CD4-positive, CD25-positive, alpha-beta regulatory T cell (primary cell): Measurements from ENCODE around the gene IL9. TPM values are rescaled to one million over a fixed set of nuclear protein-coding genes. Genes with fewer than 3 reads are reported as not detected.
A peak's percentile ranks its signal among the peaks of the same experiment; 100 is the strongest.

ENCODE experiments used
- ATAC-seq, 2 donors: fragments of 150-1000 bp; cut with Tn5 transposase; one replicate each; pipeline ENCODE4 v1.10.0; 2021; ENCODE audit warnings: low read depth in 2 of 2, moderate number of reproducible peaks in 2 of 2, moderate library complexity in 1 of 2
- DNase-seq, 3 donors: peaks; one replicate each; pipeline versions ENCODE4 v3.0.0 to v3.0.0-alpha.2; 2012 to 2022; ENCODE audit warnings: mixed read lengths in 1 of 3
- H3K27ac ChIP-seq: one replicate; pipeline ENCODE4 v1.7.0; 2013; ENCODE audit warnings: mild to moderate bottlenecking, low read length; ENCODE audit not compliant: insufficient read depth, poor library complexity, severe bottlenecking
- H3K27me3 ChIP-seq: one replicate; pipeline ENCODE4 v1.7.0; 2013; ENCODE audit warnings: low read length; ENCODE audit not compliant: control insufficient read depth, insufficient read depth
- H3K36me3 ChIP-seq: one replicate; pipeline ENCODE4 v1.7.0; 2013; ENCODE audit warnings: mild to moderate bottlenecking, low read length, moderate library complexity; ENCODE audit not compliant: control insufficient read depth, insufficient read depth
- H3K4me1 ChIP-seq: 2 replicates; pipeline ENCODE4 v1.7.0; 2013; ENCODE audit warnings: mild to moderate bottlenecking, low read length; ENCODE audit not compliant: insufficient read depth, control insufficient read depth, poor library complexity, severe bottlenecking
- H3K4me3 ChIP-seq: one replicate; pipeline ENCODE4 v1.7.0; 2013; ENCODE audit warnings: low read depth, mild to moderate bottlenecking, low read length, moderate library complexity
- H3K9me3 ChIP-seq, 2 experiments: 1 replicate in 1 of 2; 2 replicates in 1 of 2; pipeline ENCODE4 v1.7.0; 2013; ENCODE audit warnings: low read length in 2 of 2, mild to moderate bottlenecking in 1 of 2, moderate library complexity in 1 of 2; ENCODE audit not compliant: control insufficient read depth in 2 of 2
- H3K27ac Mint-ChIP-seq, 3 donors: one replicate each; pipeline ENCODE4 v1.8.0; 2020 to 2022; ENCODE audit warnings: mild to moderate bottlenecking in 3 of 3, mixed read lengths in 3 of 3, moderate library complexity in 2 of 3
- H3K27me3 Mint-ChIP-seq: one replicate; pipeline ENCODE4 v1.8.0; 2022; ENCODE audit warnings: mild to moderate bottlenecking, mixed read lengths
- H3K36me3 Mint-ChIP-seq: one replicate; pipeline ENCODE4 v1.8.0; 2020; ENCODE audit warnings: mixed read lengths
- H3K4me1 Mint-ChIP-seq, 4 donors: one replicate each; pipeline ENCODE4 v1.8.0; 2020 to 2022; ENCODE audit warnings: mixed read lengths in 4 of 4, mild to moderate bottlenecking in 1 of 4
- H3K4me3 Mint-ChIP-seq, 4 donors: one replicate each; pipeline ENCODE4 v1.8.0; 2020 to 2022; ENCODE audit warnings: mild to moderate bottlenecking in 4 of 4, mixed read lengths in 4 of 4, moderate library complexity in 3 of 4
- H3K9me3 Mint-ChIP-seq, 7 donors: one replicate each; pipeline ENCODE4 v1.8.0; 2020 to 2022; ENCODE audit warnings: mixed read lengths in 7 of 7, mild to moderate bottlenecking in 3 of 7, moderate library complexity in 2 of 7
- polyA plus RNA-seq, 4 donors: library from polyadenylated mRNA; unstranded; fragments of 300-500 nt; fragmentation: Illumina TruSeq; gene quantifications; one replicate each; pipeline ENCODE4 v1.2.3, GENCODE V29; 2021
- total RNA-seq: library from RNA; stranded (reverse); gene quantifications from one replicate; pipeline ENCODE4 v1.2.3, GENCODE V29; 2022

The IL9 gene
- total and polyA plus RNA-seq, 5 donors from 2014 or later: not detected

DNA sequence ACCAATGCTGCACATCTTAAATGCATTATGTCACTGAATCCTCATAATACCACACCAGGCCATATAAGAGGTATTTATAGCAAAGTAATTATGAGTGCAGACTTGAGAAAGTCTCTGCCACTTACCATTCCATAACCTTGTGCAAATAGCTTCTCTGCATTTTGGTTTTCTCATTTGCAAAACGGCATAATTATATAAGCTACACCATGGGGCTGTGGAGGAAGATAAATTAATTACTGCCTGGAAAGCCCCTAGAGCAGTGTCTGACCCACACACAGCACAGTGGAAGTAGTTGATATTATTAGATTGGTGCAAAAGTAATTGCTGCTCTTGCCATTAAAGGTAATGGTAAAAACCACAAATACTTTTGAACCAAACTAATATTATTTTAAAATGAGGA is 9.5 kb upstream of the IL9 start:
- Mint-ChIP-seq H3K27me3 (peaks cover 38% of the 10 kb centered on the region), H3K27ac (no peak overlapping the region), H3K4me1 (no peaks in the 10 kb centered on the region), H3K36me3 (no peaks in the 10 kb centered on the region), H3K9me3 (peaks cover 0 to 4% (median 0%) of the 10 kb centered on the region in 7 donors), H3K4me3 (no peak overlapping the region)
- Histone ChIP-seq H3K4me1 (no peaks in the 10 kb centered on the region), H3K27me3 (peaks cover 18% of the 10 kb centered on the region), H3K4me3 (no peak overlapping the region), H3K9me3 (no peaks in the 10 kb centered on the region), H3K36me3 (no peaks in the 10 kb centered on the region), H3K27ac (no peak overlapping the region)
- DNase-seq (no peak), ATAC-seq (no peak)

GRCh38 chr5:135901633-135902032 is 6.0 kb upstream of the IL9 start:
- Histone ChIP-seq H3K27me3 (peaks cover 17% of the 10 kb centered on the region), H3K9me3 (no peaks in the 10 kb centered on the region), H3K27ac (no peak overlapping the region), H3K4me3 (no peak overlapping the region), H3K36me3 (no peaks in the 10 kb centered on the region), H3K4me1 (no peaks in the 10 kb centered on the region)
- Mint-ChIP-seq H3K4me3 (no peak overlapping the region), H3K36me3 (no peaks in the 10 kb centered on the region), H3K9me3 (peaks cover 0 to 3% (median 0%) of the 10 kb centered on the region in 7 donors), H3K4me1 (no peaks in the 10 kb centered on the region), H3K27ac (peak overlapping the region in 1 of 3 donors; percentile 3), H3K27me3 (peaks cover 36% of the 10 kb centered on the region)
- no peak for ATAC-seq
- DNase-seq: no peak

GRCh38 chr5:135900276-135900675 is 4.6 kb upstream of the IL9 start:
- no peak overlapping the region for H3K4me3 ChIP-seq
- peaks cover 0 to 2% (median 0%) of the 10 kb centered on the region in 7 donors for H3K9me3 Mint-ChIP-seq
- H3K4me1 ChIP-seq: no peaks in the 10 kb centered on the region
- ATAC-seq: no peak
- peaks cover 33% of the 10 kb centered on the region for H3K27me3 Mint-ChIP-seq
- H3K36me3 Mint-ChIP-seq: no peaks in the 10 kb centered on the region
- no peak for DNase-seq
- no peaks in the 10 kb centered on the region for H3K9me3 ChIP-seq
- H3K27me3 ChIP-seq: peaks cover 19% of the 10 kb centered on the region
- no peak overlapping the region for H3K27ac ChIP-seq
- H3K36me3 ChIP-seq: no peaks in the 10 kb centered on the region
- H3K4me3 Mint-ChIP-seq: no peak overlapping the region
- no peaks in the 10 kb centered on the region for H3K4me1 Mint-ChIP-seq
- H3K27ac Mint-ChIP-seq: no peak overlapping the region

GRCh38 chr5:135898651-135899050 is 3.0 kb upstream of the IL9 start:
- DNase-seq (no peak), ATAC-seq (no peak)
- Histone ChIP-seq H3K4me3 (no peak overlapping the region), H3K27me3 (peaks cover 19% of the 10 kb centered on the region), H3K27ac (no peak overlapping the region), H3K4me1 (no peaks in the 10 kb centered on the region), H3K36me3 (no peaks in the 10 kb centered on the region), H3K9me3 (no peaks in the 10 kb centered on the region)
- H3K27me3 Mint-ChIP-seq: peaks cover 27% of the 10 kb centered on the region
- H3K27ac Mint-ChIP-seq: no peak overlapping the region
- H3K9me3 Mint-ChIP-seq: no peaks in the 10 kb centered on the region
- H3K4me1 Mint-ChIP-seq: no peaks in the 10 kb centered on the region
- H3K4me3 Mint-ChIP-seq: no peak overlapping the region
- no peaks in the 10 kb centered on the region for H3K36me3 Mint-ChIP-seq

DNA sequence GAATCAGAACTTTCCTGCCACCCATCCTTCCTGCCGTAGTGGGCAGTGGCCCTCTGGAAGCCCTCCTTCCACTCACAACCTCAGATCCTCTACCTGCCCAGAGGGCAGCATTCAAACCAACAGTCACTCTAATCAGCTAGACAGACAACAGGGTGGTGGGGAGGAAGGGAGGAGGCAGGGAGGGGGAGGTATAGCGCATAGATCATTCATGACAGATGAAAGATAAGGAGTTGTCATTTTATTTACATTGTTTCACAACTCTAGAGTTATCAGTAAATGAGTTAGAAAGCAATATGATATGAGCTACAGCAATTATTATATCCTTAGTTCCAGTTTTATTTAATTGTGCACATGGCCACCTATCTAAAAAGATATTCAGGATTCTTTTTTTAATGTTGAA is 852 bp downstream of the IL9 start:
- Histone ChIP-seq H3K27me3 (peaks cover 6% of the 10 kb centered on the region), H3K9me3 (no peaks in the 10 kb centered on the region), H3K27ac (no peak overlapping the region), H3K36me3 (no peaks in the 10 kb centered on the region), H3K4me1 (no peaks in the 10 kb centered on the region), H3K4me3 (no peak overlapping the region)
- Mint-ChIP-seq H3K4me1 (peaks cover 0 to 2% (median 0%) of the 10 kb centered on the region in 4 donors), H3K4me3 (no peak overlapping the region), H3K36me3 (no peaks in the 10 kb centered on the region), H3K9me3 (no peaks in the 10 kb centered on the region), H3K27me3 (peaks cover 24% of the 10 kb centered on the region), H3K27ac (no peak overlapping the region)
- DNase-seq (no peak), ATAC-seq (no peak)

DNA sequence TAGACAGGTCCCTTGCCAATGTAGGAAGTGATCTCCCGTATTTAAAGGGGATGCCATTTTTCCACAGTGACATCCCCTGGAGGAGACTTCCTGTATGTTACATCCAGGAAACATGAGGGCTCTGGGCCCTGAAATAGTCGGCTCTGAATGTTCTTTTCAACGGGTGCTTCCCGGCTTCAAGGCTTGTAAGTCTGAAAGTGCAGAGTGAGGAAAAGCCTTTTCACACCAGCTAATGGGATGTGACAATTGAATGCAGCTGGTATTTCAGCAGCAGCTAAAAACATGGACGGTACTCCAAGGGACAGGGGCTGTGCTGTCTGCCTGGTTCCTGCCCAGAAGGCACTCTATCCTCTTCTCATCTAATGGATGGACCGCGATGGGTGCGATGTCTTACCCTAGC is 1.4 kb downstream of the IL9 start:
- Histone ChIP-seq H3K9me3 (no peaks in the 10 kb centered on the region), H3K4me3 (no peak overlapping the region), H3K27me3 (peaks cover 5% of the 10 kb centered on the region), H3K36me3 (no peaks in the 10 kb centered on the region), H3K27ac (no peak overlapping the region), H3K4me1 (no peaks in the 10 kb centered on the region)
- Mint-ChIP-seq H3K4me3 (no peak overlapping the region), H3K9me3 (no peaks in the 10 kb centered on the region), H3K27ac (no peak overlapping the region), H3K27me3 (peaks cover 24% of the 10 kb centered on the region), H3K4me1 (peaks cover 0 to 2% (median under 1%) of the 10 kb centered on the region in 4 donors), H3K36me3 (no peaks in the 10 kb centered on the region)
- no peak for DNase-seq
- no peak for ATAC-seq

DNA sequence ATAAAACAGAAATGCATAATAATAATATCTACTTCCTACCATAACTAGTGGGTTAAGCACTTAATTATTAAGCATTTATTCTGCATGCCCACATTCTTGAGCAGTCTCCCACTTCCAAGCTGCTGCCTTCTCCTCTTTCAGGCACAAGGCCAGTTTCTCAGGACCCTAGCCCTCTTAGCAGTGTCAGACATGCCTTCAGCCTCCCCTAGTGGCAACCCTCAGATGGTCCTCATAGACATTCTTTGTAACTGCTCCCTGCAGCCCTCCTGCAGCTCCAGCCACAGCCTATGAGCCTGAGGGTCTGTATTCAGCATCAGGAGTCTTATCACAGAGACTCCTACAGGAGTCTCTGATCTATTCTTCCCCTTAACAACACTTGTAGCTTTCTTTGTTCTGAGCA is 3.9 kb downstream of the IL9 start:
- H3K9me3 Mint-ChIP-seq: peaks cover 0 to 2% (median 0%) of the 10 kb centered on the region in 7 donors
- no peak overlapping the region for H3K27ac Mint-ChIP-seq
- H3K36me3 Mint-ChIP-seq: no peaks in the 10 kb centered on the region
- no peak overlapping the region for H3K27ac ChIP-seq
- H3K4me1 Mint-ChIP-seq: peaks cover 0 to 10% (median 5%) of the 10 kb centered on the region in 4 donors
- no peaks in the 10 kb centered on the region for H3K9me3 ChIP-seq
- peaks cover 2% of the 10 kb centered on the region for H3K27me3 ChIP-seq
- no peak overlapping the region for H3K4me3 ChIP-seq
- H3K4me1 ChIP-seq: peaks cover 4% of the 10 kb centered on the region
- no peak for ATAC-seq
- peaks cover 17% of the 10 kb centered on the region for H3K27me3 Mint-ChIP-seq
- H3K4me3 Mint-ChIP-seq: no peak overlapping the region
- H3K36me3 ChIP-seq: no peaks in the 10 kb centered on the region
- DNase-seq: no peak

DNA sequence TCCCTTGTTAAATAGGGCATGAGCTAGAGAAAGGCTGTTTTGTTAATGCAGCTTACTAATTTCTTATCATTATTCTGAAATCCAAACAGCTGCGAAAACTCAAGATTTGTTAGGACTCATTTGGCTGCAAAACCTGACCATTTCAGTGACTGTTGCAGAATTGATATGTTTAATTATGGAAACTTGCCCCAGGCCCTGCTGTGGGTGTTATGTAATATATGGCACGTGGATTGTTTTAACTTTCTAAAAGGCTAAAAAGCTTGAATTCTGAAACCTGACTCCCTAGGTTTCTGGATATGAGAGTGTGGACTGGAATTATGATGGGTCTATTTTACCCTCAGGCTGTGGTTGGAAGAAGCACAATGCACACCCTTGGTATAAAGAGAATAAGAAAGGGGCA is 4.4 kb downstream of the IL9 start:
- peaks cover 0 to 2% (median 0%) of the 10 kb centered on the region in 7 donors for H3K9me3 Mint-ChIP-seq
- Histone ChIP-seq H3K4me1 (peaks cover 4% of the 10 kb centered on the region), H3K27me3 (peaks cover 2% of the 10 kb centered on the region), H3K9me3 (no peaks in the 10 kb centered on the region), H3K4me3 (no peak overlapping the region), H3K36me3 (no peaks in the 10 kb centered on the region), H3K27ac (no peak overlapping the region)
- H3K4me1 Mint-ChIP-seq: peaks cover 0 to 10% (median 5%) of the 10 kb centered on the region in 4 donors
- peaks cover 17% of the 10 kb centered on the region for H3K27me3 Mint-ChIP-seq
- no peaks in the 10 kb centered on the region for H3K36me3 Mint-ChIP-seq
- ATAC-seq (no peak), DNase-seq (no peak)
- no peak overlapping the region for H3K27ac Mint-ChIP-seq
- no peak overlapping the region for H3K4me3 Mint-ChIP-seq
